ENCODE measurements around the gene CBX6.

CBX6 gene

DNA sequence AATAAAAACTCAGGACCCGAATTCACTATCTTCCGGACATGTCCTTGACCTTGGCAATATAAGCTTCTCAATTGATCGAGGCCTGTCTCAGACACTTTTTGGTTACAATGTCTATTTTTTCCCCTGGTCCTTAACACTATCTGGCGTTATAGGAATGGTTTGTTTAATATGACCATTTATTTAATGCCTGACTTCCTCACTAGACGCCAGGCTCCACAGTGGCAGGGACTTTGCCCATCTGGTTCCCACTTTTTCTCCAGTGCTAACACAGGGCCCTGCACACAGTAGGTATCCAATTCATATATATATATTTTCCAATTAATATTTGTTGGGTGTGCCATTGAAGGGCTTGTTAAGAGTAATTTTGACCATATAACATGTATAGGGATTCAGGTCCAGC, 7.9 kb upstream of the CBX6 start:
- no peak overlapping the region for H2AFZ ChIP-seq (ENCODE audit: low read depth, low read length)
- H3K36me3 ChIP-seq (replicated peaks; ENCODE audit: low read depth, low read length), result no peaks in the 10 kb centered on the region
- H3K4me2 ChIP-seq (ENCODE audit: low read length), result no peak overlapping the region
- H3K4me3 ChIP-seq (ENCODE audit: low read length), result no peak overlapping the region
- H3K27ac ChIP-seq (ENCODE audit: low read length), result no peak overlapping the region
- TF ChIP-seq EZH2phosphoT487 (IDR thresholded peaks at IDR 0.05; ENCODE audit: low read depth), result no peak
- TF ChIP-seq, protein P1, sequence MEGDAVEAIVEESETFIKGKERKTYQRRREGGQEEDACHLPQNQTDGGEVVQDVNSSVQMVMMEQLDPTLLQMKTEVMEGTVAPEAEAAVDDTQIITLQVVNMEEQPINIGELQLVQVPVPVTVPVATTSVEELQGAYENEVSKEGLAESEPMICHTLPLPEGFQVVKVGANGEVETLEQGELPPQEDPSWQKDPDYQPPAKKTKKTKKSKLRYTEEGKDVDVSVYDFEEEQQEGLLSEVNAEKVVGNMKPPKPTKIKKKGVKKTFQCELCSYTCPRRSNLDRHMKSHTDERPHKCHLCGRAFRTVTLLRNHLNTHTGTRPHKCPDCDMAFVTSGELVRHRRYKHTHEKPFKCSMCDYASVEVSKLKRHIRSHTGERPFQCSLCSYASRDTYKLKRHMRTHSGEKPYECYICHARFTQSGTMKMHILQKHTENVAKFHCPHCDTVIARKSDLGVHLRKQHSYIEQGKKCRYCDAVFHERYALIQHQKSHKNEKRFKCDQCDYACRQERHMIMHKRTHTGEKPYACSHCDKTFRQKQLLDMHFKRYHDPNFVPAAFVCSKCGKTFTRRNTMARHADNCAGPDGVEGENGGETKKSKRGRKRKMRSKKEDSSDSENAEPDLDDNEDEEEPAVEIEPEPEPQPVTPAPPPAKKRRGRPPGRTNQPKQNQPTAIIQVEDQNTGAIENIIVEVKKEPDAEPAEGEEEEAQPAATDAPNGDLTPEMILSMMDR (IDR thresholded peaks at IDR 0.05; ENCODE audit: low read depth, low read length), result no peak
- H4K20me1 ChIP-seq (ENCODE audit: insufficient read depth, low read length), result no peaks in the 10 kb centered on the region
- H3K27me3 ChIP-seq (ENCODE audit: low read depth, low read length), result no peaks in the 10 kb centered on the region
- no peak overlapping the region for H3K9ac ChIP-seq (ENCODE audit: low read length)
- no peaks in the 10 kb centered on the region for H3K9me3 ChIP-seq (ENCODE audit: insufficient read depth, low read length)
- H3K4me1 ChIP-seq (ENCODE audit: low read length), result peaks cover 9% of the 10 kb centered on the region
- H3K79me2 ChIP-seq (ENCODE audit: low read length), result no peaks in the 10 kb centered on the region

DNA sequence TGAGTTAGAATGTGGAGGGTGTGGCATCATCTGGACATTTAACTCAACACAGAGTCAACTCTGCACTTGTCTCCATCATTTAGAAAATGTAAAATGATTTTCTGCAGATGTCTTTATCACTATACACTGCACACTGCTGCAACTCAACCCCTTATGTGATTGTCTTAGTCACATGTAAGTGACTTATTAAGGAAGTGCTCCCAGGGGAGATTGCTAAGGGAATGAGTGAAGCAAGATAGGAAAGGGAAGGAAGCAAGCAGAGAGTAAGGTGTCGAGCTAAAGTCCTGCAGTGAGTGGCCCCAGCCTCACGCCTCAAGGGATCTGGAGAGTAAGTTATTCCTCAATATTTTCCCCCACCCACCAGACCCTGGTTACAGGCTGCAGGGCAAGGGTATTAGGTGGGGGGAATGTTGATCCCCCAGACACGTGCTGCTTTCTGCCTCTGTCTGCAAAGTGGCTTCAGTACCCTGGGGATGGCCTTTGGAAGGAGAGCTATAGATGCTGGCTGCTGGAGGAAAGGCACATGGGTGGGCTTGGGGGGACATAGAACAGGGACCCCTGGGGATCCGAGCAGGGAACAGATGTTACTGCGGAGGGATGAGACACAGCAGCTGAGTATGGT, 7.2 kb upstream of the CBX6 start:
- peaks cover 17% of the 10 kb centered on the region for H3K4me1 ChIP-seq (ENCODE audit: low read length)
- no peak overlapping the region for H2AFZ ChIP-seq (ENCODE audit: low read depth, low read length)
- TF ChIP-seq, protein P1 (IDR thresholded peaks at IDR 0.05; ENCODE audit: low read depth, low read length), result no peak
- no peak for TF ChIP-seq EZH2phosphoT487 (IDR thresholded peaks at IDR 0.05; ENCODE audit: low read depth)
- no peak overlapping the region for H3K4me2 ChIP-seq (ENCODE audit: low read length)
- no peaks in the 10 kb centered on the region for H3K27me3 ChIP-seq (ENCODE audit: low read depth, low read length)
- H3K9ac ChIP-seq (ENCODE audit: low read length), result no peak overlapping the region
- no peaks in the 10 kb centered on the region for H3K36me3 ChIP-seq (replicated peaks; ENCODE audit: low read depth, low read length)
- H3K79me2 ChIP-seq (ENCODE audit: low read length), result no peaks in the 10 kb centered on the region
- H3K4me3 ChIP-seq (ENCODE audit: low read length), result no peak overlapping the region
- no peaks in the 10 kb centered on the region for H4K20me1 ChIP-seq (ENCODE audit: insufficient read depth, low read length)
- H3K9me3 ChIP-seq (ENCODE audit: insufficient read depth, low read length), result no peaks in the 10 kb centered on the region
- H3K27ac ChIP-seq (ENCODE audit: low read length), result no peak overlapping the region

DNA sequence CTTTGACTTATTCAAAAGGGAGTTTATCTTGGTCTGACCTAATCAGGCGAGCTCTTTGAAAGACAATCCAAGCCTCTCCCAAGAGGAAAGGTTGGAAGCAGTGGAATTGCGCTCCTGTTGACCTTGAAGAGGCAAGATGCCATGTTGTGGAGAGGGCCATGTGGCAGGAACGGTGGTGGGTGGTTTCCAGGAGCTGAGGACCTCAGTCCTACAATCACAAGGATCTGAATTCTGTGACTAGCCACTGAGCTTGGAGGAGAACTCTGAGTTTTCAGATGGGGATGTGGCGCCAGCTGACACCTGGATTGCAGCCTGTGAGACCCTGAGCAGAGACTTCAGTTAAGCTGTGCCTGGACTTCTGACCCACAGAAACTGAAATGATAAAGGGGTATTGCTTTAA, 6.0 kb upstream of the CBX6 start:
- Histone ChIP-seq H3K27ac (ENCODE audit: low read length) (no peak overlapping the region), H3K9me3 (ENCODE audit: insufficient read depth, low read length) (no peaks in the 10 kb centered on the region), H3K4me2 (ENCODE audit: low read length) (no peak overlapping the region), H2AFZ (ENCODE audit: low read depth, low read length) (no peak overlapping the region), H3K36me3 (replicated peaks; ENCODE audit: low read depth, low read length) (no peaks in the 10 kb centered on the region), H3K4me3 (ENCODE audit: low read length) (no peak overlapping the region), H3K9ac (ENCODE audit: low read length) (no peak overlapping the region), H3K79me2 (ENCODE audit: low read length) (no peaks in the 10 kb centered on the region), H3K27me3 (ENCODE audit: low read depth, low read length) (no peaks in the 10 kb centered on the region), H4K20me1 (ENCODE audit: insufficient read depth, low read length) (no peaks in the 10 kb centered on the region), H3K4me1 (ENCODE audit: low read length) (peaks cover 29% of the 10 kb centered on the region)
- TF ChIP-seq EZH2phosphoT487 (IDR thresholded peaks at IDR 0.05; ENCODE audit: low read depth), result no peak
- TF ChIP-seq, protein P1 (IDR thresholded peaks at IDR 0.05; ENCODE audit: low read depth, low read length), result no peak

DNA sequence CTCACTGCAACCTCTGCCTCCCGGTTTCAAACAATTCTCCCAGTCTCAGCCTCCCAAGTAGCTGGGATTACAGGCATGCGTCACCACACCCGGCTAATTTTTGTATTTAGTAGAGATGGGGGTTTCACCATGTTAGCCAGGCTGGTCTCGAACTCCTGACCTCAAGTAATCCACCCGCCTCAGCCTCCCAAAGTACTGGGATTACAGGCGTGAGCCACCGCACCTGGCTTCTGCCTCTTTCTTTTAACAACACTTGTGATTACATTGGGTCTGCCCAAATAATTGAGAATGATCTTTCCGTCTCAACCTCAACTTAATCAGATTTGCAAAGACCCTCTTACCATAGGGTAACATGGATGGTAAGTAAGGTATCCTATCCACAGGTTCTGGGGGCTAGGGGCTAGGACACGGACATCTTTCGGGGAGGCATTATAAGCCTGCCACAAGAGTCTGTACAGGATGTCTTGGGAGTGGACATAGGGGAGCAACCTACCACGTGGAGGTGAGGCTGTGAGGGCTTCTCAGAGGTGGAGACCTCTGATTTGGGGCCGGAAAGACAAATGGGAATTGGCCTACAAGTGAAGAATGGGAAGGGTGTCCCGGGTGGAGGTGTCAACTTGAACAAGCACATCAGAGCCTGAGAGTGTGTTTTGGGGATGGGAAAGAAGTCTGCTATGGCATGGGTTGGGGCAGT, 2.7 kb upstream of the CBX6 start:
- Histone ChIP-seq H3K4me2 (ENCODE audit: low read length) (peak overlapping the region; percentile 74; the same call in 1 of the 2 replicates), H3K9ac (ENCODE audit: low read length) (no peak overlapping the region; the same call in 1 of the 2 replicates), H3K27me3 (ENCODE audit: low read depth, low read length) (no peaks in the 10 kb centered on the region), H3K79me2 (ENCODE audit: low read length) (peaks cover 23% of the 10 kb centered on the region), H3K4me3 (ENCODE audit: low read length) (no peak overlapping the region), H4K20me1 (ENCODE audit: insufficient read depth, low read length) (peaks cover 9% of the 10 kb centered on the region), H3K36me3 (replicated peaks; ENCODE audit: low read depth, low read length) (peaks cover 4% of the 10 kb centered on the region), H2AFZ (ENCODE audit: low read depth, low read length) (no peak overlapping the region), H3K4me1 (ENCODE audit: low read length) (peaks cover 35% of the 10 kb centered on the region), H3K9me3 (ENCODE audit: insufficient read depth, low read length) (no peaks in the 10 kb centered on the region), H3K27ac (ENCODE audit: low read length) (peak overlapping the region; percentile 57; the same call in 1 of the 2 replicates)
- no peak for TF ChIP-seq EZH2phosphoT487 (IDR thresholded peaks at IDR 0.05; ENCODE audit: low read depth)
- TF ChIP-seq, protein P1 (IDR thresholded peaks at IDR 0.05; ENCODE audit: low read depth, low read length), result no peak
